GM18870 (cell line): Measurements from ENCODE around the gene FAM156A.
"Not testable (repeated sequence)": the region's sequence is repeated elsewhere in the genome, so short reads cannot be mapped to it uniquely, and the experiment has no call there.

Experiments used
- ATAC-seq: cut with Tn5 transposase; IDR thresholded peaks from one replicate; pipeline ENCODE4 v1.9.1; 2021; ENCODE audit warnings: moderate library complexity; ENCODE audit not compliant: unreplicated experiment

The FAM156A gene

DNA sequence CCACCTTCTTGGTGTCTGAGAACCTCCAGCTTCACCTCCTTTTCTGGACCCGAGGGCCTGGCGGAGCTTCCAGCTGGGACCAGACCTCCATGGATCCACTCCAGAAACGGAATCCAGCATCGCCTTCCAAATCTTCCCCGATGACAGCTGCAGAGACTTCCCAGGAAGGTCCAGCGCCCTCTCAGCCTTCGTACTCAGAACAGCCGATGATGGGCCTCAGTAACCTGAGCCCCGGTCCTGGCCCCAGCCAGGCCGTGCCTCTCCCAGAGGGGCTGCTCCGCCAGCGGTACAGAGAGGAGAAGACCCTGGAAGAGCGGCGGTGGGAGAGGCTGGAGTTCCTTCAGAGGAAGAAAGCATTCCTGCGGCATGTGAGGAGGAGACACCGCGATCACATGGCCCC is 51.2 kb downstream of the FAM156A start:
- ATAC-seq: not testable (repeated sequence)

DNA sequence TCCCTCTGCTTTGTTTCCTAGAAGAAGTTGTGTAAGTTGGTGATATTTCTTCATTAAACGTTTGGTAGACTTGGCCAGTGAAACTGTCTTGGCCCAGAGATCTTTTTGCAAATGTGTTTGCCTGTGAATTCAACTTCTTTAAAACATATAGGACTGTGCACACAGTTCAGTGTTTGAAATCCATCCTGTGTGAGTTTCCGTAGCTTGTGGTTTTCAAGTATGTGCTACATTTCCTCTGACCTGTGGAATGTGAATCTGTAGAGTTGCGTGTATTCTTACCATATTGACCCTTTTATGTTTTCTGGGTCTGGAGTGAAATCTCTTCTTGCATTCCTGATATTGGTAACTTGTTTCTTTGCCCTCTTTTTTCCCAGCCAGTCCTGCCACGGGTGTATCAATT is 52.2 kb downstream of the FAM156A start:
- not testable (repeated sequence) for ATAC-seq

DNA sequence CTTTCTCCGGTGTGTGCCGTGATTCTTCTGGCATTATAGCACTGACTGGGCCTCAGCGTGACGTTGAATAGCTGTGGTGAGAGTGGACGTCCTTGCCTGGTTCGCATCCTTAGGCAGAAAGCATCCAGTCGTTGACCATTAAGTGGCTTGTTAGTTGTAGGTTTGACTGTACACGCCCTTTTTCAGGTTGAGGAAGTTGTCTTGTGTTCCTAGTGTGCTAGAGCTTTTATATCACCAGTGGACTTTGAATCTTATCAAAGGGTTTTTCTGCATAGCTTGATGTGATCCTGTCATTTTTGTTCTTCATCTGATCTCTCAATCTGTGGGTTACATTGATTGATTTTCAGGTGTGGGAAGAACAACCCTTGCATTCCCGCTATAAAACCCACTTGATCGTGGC is 52.8 kb downstream of the FAM156A start:
- ATAC-seq: not testable (repeated sequence)
